A549 (cell line): ENCODE measurements around the gene CELSR1.

Source experiments
- HDAC2 ChIP-seq: fragments of 200-600 bp; sonication (generic); IDR thresholded peaks from 2 replicates; pipeline ENCODE4 v1.6.1; 2016
- KDM5A ChIP-seq: fragments of 200-600 bp; sonication (generic); IDR thresholded peaks from 2 replicates; pipeline ENCODE4 v1.6.1; 2016; ENCODE audit warnings: antibody characterized with exemption, mild to moderate bottlenecking
- MAFK ChIP-seq: fragments of 450-650 bp; IDR thresholded peaks from 2 replicates; pipeline ENCODE4 v1.6.1; 2014; ENCODE audit not compliant: partially characterized antibody
- POLR2A ChIP-seq: IDR thresholded peaks from 2 replicates; pipeline ENCODE4 v1.6.1; 2012; ENCODE audit warnings: mild to moderate bottlenecking, low read length
- RFX5 ChIP-seq: fragments of 450-650 bp; IDR thresholded peaks from 2 replicates; pipeline ENCODE4 v1.7.1; 2014; ENCODE audit warnings: antibody characterized with exemption, mild to moderate bottlenecking, moderate library complexity
- TF ChIP-seq, protein P1 (sequence below): fragments of >200 bp; sonication (Bioruptor Twin); formaldehyde crosslinking; IDR thresholded peaks from 3 replicates; pipeline ENCODE4 v1.5.1; 2016

DNA sequence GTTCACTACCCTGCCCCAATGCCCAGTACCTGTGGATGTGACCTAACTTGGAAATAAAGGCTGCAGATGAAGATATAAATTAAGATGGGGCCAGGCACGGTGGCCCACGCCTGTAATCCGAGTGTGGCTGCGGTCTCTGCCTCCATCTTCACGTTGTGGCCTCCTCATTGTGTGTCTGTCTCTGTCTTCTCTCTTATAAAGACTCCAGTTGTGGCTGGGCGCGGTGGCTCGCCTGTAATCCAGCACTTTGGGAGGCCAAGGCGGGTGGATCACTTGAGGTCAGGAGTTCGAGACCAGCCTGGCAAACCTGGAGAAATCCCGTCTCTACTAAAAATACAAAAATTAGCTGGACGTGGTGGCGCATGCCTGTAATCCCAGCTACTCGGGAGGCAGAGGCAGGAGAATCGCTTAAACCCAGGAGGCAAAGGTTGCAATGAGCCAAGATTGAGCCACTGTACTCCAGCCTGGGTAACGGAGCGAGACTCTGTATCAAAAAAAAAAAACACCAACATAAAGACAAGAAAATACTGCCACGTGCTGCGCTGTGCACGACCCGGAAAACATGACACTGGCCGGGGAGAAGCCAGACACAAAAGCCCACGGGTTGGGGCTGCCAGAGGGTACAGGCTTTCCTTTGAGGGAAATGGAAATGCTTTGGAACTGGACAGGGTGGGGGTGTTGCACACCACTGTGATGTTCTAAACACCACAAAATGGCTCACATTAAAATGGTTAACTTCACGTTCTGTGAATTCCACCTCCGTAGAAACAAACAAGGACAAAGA lies 18.7 kb downstream of the CELSR1 start:
- TF ChIP-seq, protein P1, sequence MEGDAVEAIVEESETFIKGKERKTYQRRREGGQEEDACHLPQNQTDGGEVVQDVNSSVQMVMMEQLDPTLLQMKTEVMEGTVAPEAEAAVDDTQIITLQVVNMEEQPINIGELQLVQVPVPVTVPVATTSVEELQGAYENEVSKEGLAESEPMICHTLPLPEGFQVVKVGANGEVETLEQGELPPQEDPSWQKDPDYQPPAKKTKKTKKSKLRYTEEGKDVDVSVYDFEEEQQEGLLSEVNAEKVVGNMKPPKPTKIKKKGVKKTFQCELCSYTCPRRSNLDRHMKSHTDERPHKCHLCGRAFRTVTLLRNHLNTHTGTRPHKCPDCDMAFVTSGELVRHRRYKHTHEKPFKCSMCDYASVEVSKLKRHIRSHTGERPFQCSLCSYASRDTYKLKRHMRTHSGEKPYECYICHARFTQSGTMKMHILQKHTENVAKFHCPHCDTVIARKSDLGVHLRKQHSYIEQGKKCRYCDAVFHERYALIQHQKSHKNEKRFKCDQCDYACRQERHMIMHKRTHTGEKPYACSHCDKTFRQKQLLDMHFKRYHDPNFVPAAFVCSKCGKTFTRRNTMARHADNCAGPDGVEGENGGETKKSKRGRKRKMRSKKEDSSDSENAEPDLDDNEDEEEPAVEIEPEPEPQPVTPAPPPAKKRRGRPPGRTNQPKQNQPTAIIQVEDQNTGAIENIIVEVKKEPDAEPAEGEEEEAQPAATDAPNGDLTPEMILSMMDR: no peak
- TF ChIP-seq POLR2A (no peak), MAFK (no peak), HDAC2 (no peak), KDM5A (no peak), RFX5 (no peak)
